CD4-positive, alpha-beta T cell treated with Interleukin-4 for 4 hours (primary cell): ENCODE measurements around the gene EXOC6B.
"Not testable (repeated sequence)": the region's sequence is repeated elsewhere in the genome, so short reads cannot be mapped to it uniquely, and the experiment has no call there.

ENCODE experiments used
- DNase-seq: peaks from one replicate; pipeline ENCODE4 v3.0.0-alpha.2; 2020

EXOC6B gene

DNA sequence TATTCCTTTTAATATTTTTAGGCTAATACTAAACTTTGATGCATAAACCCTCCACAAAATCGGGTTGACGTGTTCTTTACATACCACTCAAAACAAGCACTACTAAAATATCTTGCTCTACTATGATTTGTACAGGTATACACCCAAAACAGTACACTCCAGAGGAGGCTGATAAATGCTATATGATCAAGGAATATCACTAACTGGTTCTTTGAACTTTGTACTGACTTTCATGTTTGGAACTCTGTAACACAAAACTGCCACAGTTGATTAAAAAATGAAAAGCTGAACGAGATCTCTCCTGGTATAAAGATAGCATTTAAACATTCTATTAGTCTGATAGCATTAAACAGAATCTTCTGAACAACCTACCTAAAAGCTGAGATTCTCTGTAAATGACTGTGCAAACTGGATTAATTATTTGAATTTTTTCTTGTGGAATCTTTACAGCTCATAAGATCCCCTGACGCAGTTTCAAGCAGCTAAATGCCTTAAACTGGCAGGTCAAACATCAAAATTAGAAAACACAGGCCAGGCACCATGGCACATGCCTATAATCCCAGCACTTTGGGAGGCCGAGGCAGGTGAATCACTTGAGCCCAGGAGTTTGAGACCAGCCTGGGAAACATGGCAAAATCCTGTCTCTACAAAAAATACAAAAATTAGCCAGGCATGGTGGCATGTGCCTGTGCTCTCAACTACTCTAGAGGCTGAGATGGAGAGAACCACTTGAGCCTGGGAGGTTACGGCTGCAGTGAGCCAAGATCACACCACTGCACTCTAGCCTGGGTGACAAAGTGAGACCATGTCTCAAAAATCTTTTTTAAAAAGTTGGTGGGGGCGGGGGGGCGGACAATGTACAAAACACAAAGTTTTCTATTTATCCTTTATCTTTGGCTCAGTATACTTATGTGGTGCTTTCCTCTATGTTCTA lies 150.6 kb downstream of the EXOC6B start:
- no peak for DNase-seq

GRCh38 chr2:72673279-72673678 lies 152.6 kb downstream of the EXOC6B start:
- DNase-seq = no peak

GRCh38 chr2:72669121-72669520 lies 156.7 kb downstream of the EXOC6B start:
- DNase-seq = no peak

- no peak for DNase-seq
Measured at GRCh38 chr2:72668647-72669046, 157.2 kb downstream of the EXOC6B start.

DNA sequence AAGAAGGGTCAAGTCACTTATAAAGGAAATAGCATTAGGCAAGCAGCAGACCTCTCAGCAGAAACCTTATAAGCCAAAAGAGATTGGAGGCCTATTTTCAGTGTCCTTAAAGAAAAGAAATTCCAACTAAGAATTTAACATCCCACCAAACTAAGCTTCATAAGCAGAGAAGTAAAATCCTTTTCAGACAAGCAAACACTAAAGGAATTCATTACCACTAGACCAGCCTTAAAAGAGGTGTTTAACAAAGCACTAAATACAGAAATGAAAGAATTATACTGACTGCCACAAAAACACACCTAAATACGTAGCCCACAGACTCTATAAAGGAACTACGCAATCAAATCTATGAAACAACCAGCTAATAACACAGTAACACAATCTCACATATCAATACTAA lies 160.4 kb downstream of the EXOC6B start:
- DNase-seq = no peak

- DNase-seq = no peak
Measured at GRCh38 chr2:72661985-72662384, 163.8 kb downstream of the EXOC6B start.

DNA sequence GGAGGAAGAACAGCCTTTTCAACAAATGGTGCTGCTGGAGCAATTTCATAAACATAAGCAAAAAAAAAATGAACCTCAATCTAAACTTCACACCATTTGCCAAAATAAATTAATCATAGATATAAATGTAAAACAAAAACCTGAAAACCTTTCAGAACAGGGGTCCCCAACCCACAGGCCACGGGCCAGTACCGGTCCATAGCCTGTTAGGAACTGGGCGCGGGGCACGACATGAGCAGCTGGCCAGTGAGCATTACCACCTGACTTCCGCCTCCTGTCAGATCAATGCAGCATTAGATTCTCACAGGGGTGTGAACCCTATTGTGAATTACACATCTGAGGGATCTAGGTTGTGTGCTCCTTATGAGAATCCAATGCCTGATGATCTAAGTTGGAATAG lies 176.0 kb downstream of the EXOC6B start:
- no peak for DNase-seq

- DNase-seq = not testable (repeated sequence)
Measured at GRCh38 chr2:72641221-72641620, 184.6 kb downstream of the EXOC6B start.

GRCh38 chr2:72638600-72639211 lies 187.1 kb downstream of the EXOC6B start:
- DNase-seq = no peak

DNA sequence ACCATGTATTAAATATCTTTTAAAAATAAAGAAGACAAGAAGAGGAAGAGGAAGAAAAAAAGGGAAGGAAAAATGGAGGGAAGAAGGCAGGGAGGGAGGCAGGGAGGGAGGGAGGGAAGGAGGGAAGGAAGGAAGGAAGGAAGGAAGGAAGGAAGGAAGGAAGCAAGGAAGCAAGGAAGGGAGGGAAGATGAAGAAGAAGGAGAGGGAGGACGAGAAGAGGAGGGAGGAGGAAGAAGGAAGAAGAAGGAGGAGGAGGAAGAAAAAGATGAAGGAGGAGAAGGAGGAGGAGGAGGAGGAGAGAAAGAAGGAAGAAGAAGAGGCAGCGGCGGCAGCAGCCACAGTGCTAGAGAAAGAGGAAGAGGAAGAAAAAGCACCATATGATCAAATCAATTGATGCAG lies 189.6 kb downstream of the EXOC6B start:
- no peak for DNase-seq

GRCh38 chr2:72630767-72631166 lies 195.1 kb downstream of the EXOC6B start:
- DNase-seq = no peak

- no peak for DNase-seq
Measured at GRCh38 chr2:72629062-72629461, 196.8 kb downstream of the EXOC6B start.

- no peak for DNase-seq
Measured at GRCh38 chr2:72627083-72627482, 198.8 kb downstream of the EXOC6B start.

DNA sequence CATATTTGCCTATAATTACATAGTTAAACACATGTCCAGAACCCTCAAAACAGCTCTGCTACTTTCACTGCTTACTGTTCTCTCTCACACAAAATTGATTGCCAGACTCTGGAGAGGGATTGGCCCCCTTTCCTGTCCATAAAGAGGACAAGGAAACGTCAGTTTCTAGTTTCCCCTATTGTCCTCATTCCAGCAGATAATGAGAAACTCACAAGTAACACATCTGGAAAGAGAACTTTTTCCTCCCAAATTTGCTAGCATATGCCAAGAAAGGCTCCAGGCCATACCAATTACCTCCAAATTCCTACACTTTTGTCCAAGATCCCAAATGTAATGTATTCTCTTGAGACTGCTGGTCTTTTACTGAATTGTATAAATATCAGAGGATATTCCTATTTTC lies 200.5 kb downstream of the EXOC6B start:
- no peak for DNase-seq

DNA sequence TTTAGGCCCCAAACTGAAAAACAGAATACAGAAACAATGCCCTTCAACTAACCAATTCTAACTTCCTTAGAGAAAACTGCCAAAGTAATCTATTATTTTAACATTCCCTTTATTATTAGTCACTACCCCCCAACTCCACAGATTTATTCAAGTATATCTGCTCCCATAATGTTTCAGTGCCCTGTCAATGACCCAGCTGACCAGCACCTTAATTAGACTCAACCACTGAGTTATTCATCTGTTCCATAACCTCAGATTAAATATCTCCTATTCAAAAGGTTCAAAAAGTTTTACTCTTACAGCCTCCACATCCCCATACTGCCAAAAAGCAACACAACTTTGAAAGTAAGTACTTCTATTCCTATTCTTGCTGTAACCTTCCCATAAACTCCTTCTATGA lies 202.4 kb downstream of the EXOC6B start:
- no peak for DNase-seq

GRCh38 chr2:72619626-72620025 lies 206.2 kb downstream of the EXOC6B start:
- no peak for DNase-seq

DNA sequence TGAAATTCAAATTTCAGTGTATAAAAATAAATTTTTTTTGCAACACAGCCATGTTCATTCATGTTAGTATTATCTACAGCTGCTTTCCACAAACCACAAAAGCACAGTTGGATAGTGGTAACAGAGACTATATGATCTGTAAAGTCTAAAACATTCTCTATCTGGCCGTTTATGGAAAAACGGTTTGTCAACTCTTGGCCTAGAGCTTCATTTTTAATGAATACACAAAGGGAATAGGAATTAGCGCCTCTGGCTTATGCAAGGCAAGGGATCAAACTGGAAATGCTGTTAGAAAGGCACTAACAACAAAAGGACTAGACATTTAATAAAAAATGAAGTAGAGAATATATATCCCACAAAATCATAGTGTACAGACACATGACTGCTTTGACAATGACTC lies 211.9 kb downstream of the EXOC6B start:
- DNase-seq = no peak

DNA sequence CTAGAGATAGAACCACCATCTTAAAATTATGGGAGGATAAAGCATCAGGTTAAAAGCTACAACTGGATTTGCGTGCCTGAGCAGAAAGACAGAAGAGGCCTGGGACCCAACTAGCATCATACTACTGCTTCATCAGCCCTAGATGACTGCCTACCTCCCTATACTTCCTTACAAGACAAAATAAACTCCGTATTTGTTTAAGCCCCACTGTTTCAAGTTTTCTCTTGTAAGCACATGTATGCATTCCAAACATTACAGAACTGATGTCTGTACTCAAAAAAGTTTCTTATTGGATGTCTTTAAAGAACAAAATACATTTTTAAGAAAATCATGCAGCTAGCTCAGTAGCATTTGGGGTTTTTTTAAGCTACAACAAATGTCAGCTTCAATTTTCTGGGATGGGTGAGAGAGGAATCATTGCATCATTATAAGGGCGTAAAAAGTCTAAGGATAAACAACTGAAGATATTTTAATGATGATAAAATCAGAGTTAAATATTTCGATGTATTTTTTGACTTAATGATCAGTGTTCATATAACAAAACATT lies 213.1 kb downstream of the EXOC6B start:
- DNase-seq = no peak

DNA sequence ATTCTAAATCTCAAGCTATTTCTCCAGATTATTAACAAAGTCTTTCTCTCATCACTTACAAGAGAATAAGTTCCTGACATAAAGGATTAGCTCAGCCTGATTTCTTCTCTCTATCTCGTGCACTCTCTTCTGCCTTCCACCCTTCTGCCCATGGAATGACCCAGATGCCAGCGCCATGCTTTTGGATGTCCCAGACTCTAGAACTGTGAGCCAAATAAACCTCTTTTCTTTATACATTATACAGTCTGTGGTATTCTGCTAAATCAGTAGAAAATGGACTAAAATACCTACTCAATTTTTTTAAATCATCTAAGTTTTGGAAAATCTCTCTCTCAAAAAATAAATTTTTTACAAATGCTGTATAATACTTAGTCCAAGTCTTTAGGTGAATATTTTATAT lies 218.6 kb downstream of the EXOC6B start:
- no peak for DNase-seq

DNA sequence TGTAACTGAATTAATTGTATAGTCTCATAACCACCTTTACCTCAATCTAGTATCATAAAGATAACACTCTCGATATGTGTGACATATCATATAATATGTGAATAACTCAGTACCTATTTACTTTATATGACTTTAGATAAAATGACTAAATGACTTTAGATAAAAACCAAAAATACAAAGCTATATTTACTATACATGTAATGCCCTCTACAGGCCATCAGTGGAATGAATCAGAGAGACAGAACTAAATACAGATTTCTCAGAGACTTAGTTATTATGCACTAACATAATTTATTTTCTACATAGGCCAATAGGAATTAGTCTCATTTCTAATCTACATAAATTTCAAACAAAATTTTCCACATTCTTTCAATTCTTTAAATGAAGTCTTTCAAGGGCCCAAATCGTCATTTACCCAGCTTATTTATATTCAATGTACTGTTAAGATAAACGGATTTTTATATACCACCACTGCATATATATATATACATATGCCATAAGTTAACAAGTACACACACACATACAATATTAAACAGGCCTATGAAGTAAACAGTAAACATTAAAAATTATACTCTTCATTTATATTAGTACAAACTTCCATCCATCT lies 219.9 kb downstream of the EXOC6B start:
- DNase-seq = no peak

DNA sequence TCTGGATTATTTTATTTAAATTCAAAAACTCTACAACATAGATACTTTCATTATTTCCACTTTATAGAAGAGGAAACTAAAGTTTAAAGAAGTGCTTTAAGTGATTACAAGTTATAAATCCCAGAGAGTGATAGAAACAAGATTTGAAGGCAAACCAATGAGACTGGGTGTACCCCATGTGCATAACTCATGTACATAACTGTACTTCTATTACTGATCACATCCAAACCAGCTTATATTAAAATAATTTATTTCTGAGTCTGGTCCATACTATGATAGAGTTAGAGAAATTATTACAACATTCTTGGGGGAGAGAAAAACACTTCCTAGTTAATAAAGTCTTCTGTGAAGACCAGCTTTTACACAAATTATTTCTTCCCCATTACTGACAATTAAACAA lies 221.4 kb downstream of the EXOC6B start:
- no peak for DNase-seq

DNA sequence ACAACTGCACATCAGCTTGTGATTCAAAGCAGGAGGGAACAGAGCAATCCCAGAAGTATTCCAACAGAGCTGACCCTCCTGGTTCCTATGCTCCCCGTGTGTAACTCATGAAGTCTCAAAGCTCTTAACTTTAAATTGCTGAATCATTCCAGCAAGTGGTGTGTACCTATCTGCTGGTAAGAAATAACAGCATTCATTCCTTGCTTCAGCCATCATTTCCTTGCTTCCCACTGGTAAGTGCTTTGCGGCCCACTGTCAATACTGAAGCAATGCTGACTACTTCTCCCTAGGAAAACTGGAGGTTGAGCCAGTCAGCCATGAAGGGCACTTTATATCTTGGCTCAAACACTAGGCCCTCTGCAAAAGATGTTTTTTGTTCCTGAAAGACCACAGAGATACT lies 222.4 kb downstream of the EXOC6B start:
- no peak for DNase-seq

- DNase-seq = no peak
Measured at GRCh38 chr2:72602711-72603110, 223.1 kb downstream of the EXOC6B start.

GRCh38 chr2:72602095-72602494 lies 223.7 kb downstream of the EXOC6B start:
- no peak for DNase-seq
